Measurements from ENCODE around the gene MKX. TPM values are rescaled to one million over a fixed set of nuclear protein-coding genes. Genes with fewer than 3 reads are reported as not detected.
A peak's percentile ranks its signal among the peaks of the same experiment; 100 is the strongest.

The MKX gene
- total RNA-seq, 4 donors from 2014 or later: 19.2 to 35.5 (median 23.7) TPM

- intact Hi-C loops (cut with DNase I): loop anchor here (5.0 to 10.0 kb wide), 2 partner anchors 186 to 652 kb away; no protein-coding TSS in a partner anchor
- peaks cover 0 to 7% (median 0%) of the 10 kb centered on the region in 4 donors for H3K36me3 ChIP-seq
- no peaks in the 10 kb centered on the region for H3K9me3 ChIP-seq
Measured at GRCh38 chr10:27743012-27743876, 2.4 kb downstream of the MKX start.

GRCh38 chr10:27742195-27743011, 3.2 kb downstream of the MKX start:
- Histone ChIP-seq H3K27ac (replicated peaks in 1 of 4) (peak overlapping the region; percentile 91 to 99 (median 94)), H3K27me3 (peaks cover 3 to 61% (median 10%) of the 10 kb centered on the region in 4 donors), H3K36me3 (peaks cover 0 to 7% (median 0%) of the 10 kb centered on the region in 4 donors), H3K4me3 (peak overlapping the region; percentile 62 to 90 (median 71)), H3K9me3 (no peaks in the 10 kb centered on the region), H3K4me1 (peaks cover 39 to 70% (median 58%) of the 10 kb centered on the region in 4 donors)
- under 1% methylated on average over 18 of the region's 75 CpGs for WGBS
- intact Hi-C loops (cut with DNase I): loop anchor here (5.0 to 10.0 kb wide), 2 partner anchors 185 to 652 kb away; no protein-coding TSS in a partner anchor
- no peak for DNase-seq (ENCODE audit: extremely low spot score)
- TF ChIP-seq EP300 (IDR thresholded peaks at IDR 0.05): no peak
- TF ChIP-seq CTCF (IDR thresholded peaks at IDR 0.05): peak; percentile 87 to 96 (median 90)
- peak; percentile 68 to 89 for TF ChIP-seq POLR2AphosphoS5 (IDR thresholded peaks at IDR 0.05)

More at GRCh38 chr10:27743012-27743876, 2.4 kb downstream of the MKX start:
- DNase-seq (ENCODE audit: extremely low spot score): no peak
- Histone ChIP-seq H3K27ac (replicated peaks in 1 of 4) (peak overlapping the region; percentile 91 to 99 (median 94)), H3K4me3 (peak overlapping the region; percentile 62 to 90 (median 71)), H3K4me1 (peaks cover 39 to 70% (median 58%) of the 10 kb centered on the region in 4 donors), H3K27me3 (peaks cover 3 to 62% (median 10%) of the 10 kb centered on the region in 4 donors)
- WGBS: 6% methylated on average over 24 of the region's 75 CpGs
- TF ChIP-seq EP300 (IDR thresholded peaks at IDR 0.05) (no peak), POLR2AphosphoS5 (IDR thresholded peaks at IDR 0.05) (no peak)

- DNase-seq (ENCODE audit: extremely low spot score): no peak
- Histone ChIP-seq H3K4me1 (peaks cover 36 to 61% (median 51%) of the 10 kb centered on the region in 4 donors), H3K27ac (replicated peaks in 1 of 4) (peak overlapping the region; percentile 91 to 99 (median 94)), H3K36me3 (peaks cover 0 to 7% (median 0%) of the 10 kb centered on the region in 4 donors), H3K4me3 (peak overlapping the region; percentile 62 to 90 (median 71)), H3K27me3 (peaks cover 3 to 52% (median 8%) of the 10 kb centered on the region in 4 donors), H3K9me3 (no peaks in the 10 kb centered on the region)
- TF ChIP-seq POLR2A (IDR thresholded peaks at IDR 0.05; ENCODE audit: low read depth): no peak
- TF ChIP-seq POLR2AphosphoS5 (IDR thresholded peaks at IDR 0.05): no peak
- TF ChIP-seq EP300 (IDR thresholded peaks at IDR 0.05): no peak
- TF ChIP-seq CTCF (IDR thresholded peaks at IDR 0.05): no peak
- intact Hi-C loops (cut with DNase I): loop anchor here (5.0 to 10.0 kb wide), 2 partner anchors 184 to 653 kb away; no protein-coding TSS in a partner anchor
- WGBS: 50% methylated on average over 46 of the region's 55 CpGs
Measured at GRCh38 chr10:27741173-27742091, 4.2 kb downstream of the MKX start.

- Histone ChIP-seq H3K27ac (replicated peaks in 1 of 4) (no peak overlapping the region), H3K36me3 (peaks cover 0 to 6% (median 0%) of the 10 kb centered on the region in 4 donors), H3K9me3 (no peaks in the 10 kb centered on the region), H3K4me1 (peaks cover 0 to 18% (median 12%) of the 10 kb centered on the region in 4 donors), H3K27me3 (peaks cover 0 to 8% (median 0%) of the 10 kb centered on the region in 4 donors), H3K4me3 (no peak overlapping the region)
- WGBS: 83% methylated on average over 1 of the region's 1 CpG
- intact Hi-C loops (cut with DNase I): no loop called here
- TF ChIP-seq POLR2AphosphoS5 (IDR thresholded peaks at IDR 0.05) (no peak), EP300 (IDR thresholded peaks at IDR 0.05) (no peak)
- DNase-seq (ENCODE audit: extremely low spot score): no peak
Measured at GRCh38 chr10:27736396-27736795, 9.2 kb downstream of the MKX start.

GRCh38 chr10:27730041-27730440, 15.6 kb downstream of the MKX start:
- TF ChIP-seq POLR2AphosphoS5 (IDR thresholded peaks at IDR 0.05) (no peak), CTCF (IDR thresholded peaks at IDR 0.05) (no peak), POLR2A (IDR thresholded peaks at IDR 0.05; ENCODE audit: low read depth) (no peak), EP300 (IDR thresholded peaks at IDR 0.05) (no peak)
- intact Hi-C loops (cut with DNase I): no loop called here
- Histone ChIP-seq H3K36me3 (no peaks in the 10 kb centered on the region), H3K27ac (replicated peaks in 1 of 4) (peak overlapping the region in 2 of 4 donors; percentile 71 to 74), H3K27me3 (no peaks in the 10 kb centered on the region), H3K4me1 (peaks cover 0 to 58% (median 45%) of the 10 kb centered on the region in 4 donors), H3K9me3 (no peaks in the 10 kb centered on the region), H3K4me3 (no peak overlapping the region)
- no peak for DNase-seq (ENCODE audit: extremely low spot score)
- 100% methylated on average over 1 of the region's 1 CpG for WGBS

Measured in esophagus muscularis mucosa (tissue), 4 donors.